Activated CD8-positive, alpha-beta memory T cell treated with anti-CD3 and anti-CD28 coated beads for 4 hours (primary cell): ENCODE results near the gene GATD1.

Experiments used
- DNase-seq, 2 donors: peaks; one replicate each; pipeline ENCODE4 v3.0.0-alpha.2; 2020; ENCODE audit warnings: low read depth in 2 of 2

GATD1 gene

GRCh38 chr11:795634-796564, 18.6 kb upstream of the GATD1 start:
- peak; percentile 67 to 77 for DNase-seq

- no peak for DNase-seq
Observed at GRCh38 chr11:794766-795633, 17.7 kb upstream of the GATD1 start.

GRCh38 chr11:794013-794765, 16.9 kb upstream of the GATD1 start:
- no peak for DNase-seq

GRCh38 chr11:793556-793955, 16.3 kb upstream of the GATD1 start:
- no peak for DNase-seq

GRCh38 chr11:792873-793272, 15.6 kb upstream of the GATD1 start:
- no peak for DNase-seq

GRCh38 chr11:792535-792821, 15.2 kb upstream of the GATD1 start:
- no peak for DNase-seq

- DNase-seq = no peak
Observed at GRCh38 chr11:791658-792534, 14.6 kb upstream of the GATD1 start.

- DNase-seq = no peak
Observed at GRCh38 chr11:790721-791564, 13.7 kb upstream of the GATD1 start.

GRCh38 chr11:789943-790342, 12.7 kb upstream of the GATD1 start, which contains the start of gene CEND1:
Gene CEND1, minus strand, starts transcription at chr11:790090. Its CDS starts 1,514 bp downstream, at chr11:788576.
- no peak for DNase-seq

GRCh38 chr11:788953-789940, 12.0 kb upstream of the GATD1 start:
- no peak for DNase-seq

- no peak for DNase-seq
Observed at GRCh38 chr11:788009-788640, 10.8 kb upstream of the GATD1 start.

- DNase-seq = no peak
Observed at GRCh38 chr11:787084-787675, 9.9 kb upstream of the GATD1 start.

- no peak for DNase-seq
Observed at GRCh38 chr11:786235-787083, 9.2 kb upstream of the GATD1 start.

GRCh38 chr11:783581-784015, 6.3 kb upstream of the GATD1 start:
- no peak for DNase-seq

- DNase-seq = no peak
Observed at GRCh38 chr11:782264-783174, 5.2 kb upstream of the GATD1 start.

- no peak for DNase-seq
Observed at GRCh38 chr11:779955-780532, 2.8 kb upstream of the GATD1 start.
